ENCODE measurements around the gene RASSF5.

Gene RASSF5

GRCh38 chr1:206600527-206600926, 93.2 kb downstream of the RASSF5 start:
- Histone ChIP-seq H3K36me3 (replicated peaks) (peaks cover 53% of the 10 kb centered on the region), H3K4me3 (ENCODE audit: low read depth, low read length) (no peak overlapping the region), H3K27ac (no peak overlapping the region), H3K27me3 (replicated peaks) (no peaks in the 10 kb centered on the region)
- in situ Hi-C loops (cut with HindIII; ENCODE audit: low pct_ligation_motif_present, low sequenced_read_pairs), result no loop called here
- no peak for DNase-seq
- TF ChIP-seq, protein P1, sequence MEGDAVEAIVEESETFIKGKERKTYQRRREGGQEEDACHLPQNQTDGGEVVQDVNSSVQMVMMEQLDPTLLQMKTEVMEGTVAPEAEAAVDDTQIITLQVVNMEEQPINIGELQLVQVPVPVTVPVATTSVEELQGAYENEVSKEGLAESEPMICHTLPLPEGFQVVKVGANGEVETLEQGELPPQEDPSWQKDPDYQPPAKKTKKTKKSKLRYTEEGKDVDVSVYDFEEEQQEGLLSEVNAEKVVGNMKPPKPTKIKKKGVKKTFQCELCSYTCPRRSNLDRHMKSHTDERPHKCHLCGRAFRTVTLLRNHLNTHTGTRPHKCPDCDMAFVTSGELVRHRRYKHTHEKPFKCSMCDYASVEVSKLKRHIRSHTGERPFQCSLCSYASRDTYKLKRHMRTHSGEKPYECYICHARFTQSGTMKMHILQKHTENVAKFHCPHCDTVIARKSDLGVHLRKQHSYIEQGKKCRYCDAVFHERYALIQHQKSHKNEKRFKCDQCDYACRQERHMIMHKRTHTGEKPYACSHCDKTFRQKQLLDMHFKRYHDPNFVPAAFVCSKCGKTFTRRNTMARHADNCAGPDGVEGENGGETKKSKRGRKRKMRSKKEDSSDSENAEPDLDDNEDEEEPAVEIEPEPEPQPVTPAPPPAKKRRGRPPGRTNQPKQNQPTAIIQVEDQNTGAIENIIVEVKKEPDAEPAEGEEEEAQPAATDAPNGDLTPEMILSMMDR (IDR thresholded peaks at IDR 0.05; ENCODE audit: low read depth, low read length, missing control alignments), result no peak

- no peak overlapping the region for H3K27ac ChIP-seq
Measured at GRCh38 chr1:206604861-206605260, 97.5 kb downstream of the RASSF5 start.

DNA sequence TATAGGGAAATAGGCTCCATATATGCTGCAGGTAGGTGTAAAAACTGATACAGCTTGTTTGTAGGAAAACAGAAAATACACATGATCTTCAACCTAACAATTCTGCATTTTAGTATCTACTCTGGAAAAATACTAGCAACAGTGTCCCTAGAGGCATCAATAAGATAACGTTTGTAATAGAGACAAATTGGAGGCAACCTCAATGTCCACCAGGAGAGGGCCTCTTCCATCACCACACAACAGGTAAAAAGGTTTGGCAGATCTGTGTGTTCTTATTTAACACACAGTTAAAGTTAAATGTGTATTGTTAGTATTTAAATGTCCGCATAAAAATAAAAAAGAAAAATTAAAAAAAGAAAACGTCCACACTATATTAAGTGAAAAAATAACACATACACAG, 99.5 kb downstream of the RASSF5 start:
- TF ChIP-seq, protein P1 (IDR thresholded peaks at IDR 0.05; ENCODE audit: low read depth, low read length, missing control alignments), result peak; percentile 78
- Histone ChIP-seq H3K27me3 (replicated peaks) (no peaks in the 10 kb centered on the region), H3K27ac (no peak overlapping the region), H3K4me3 (ENCODE audit: low read depth, low read length) (no peak overlapping the region), H3K36me3 (replicated peaks) (peaks cover 25% of the 10 kb centered on the region)
- DNase-seq, result peak; percentile 29
- in situ Hi-C loops (cut with HindIII; ENCODE audit: low pct_ligation_motif_present, low sequenced_read_pairs), result no loop called here

More at GRCh38 chr1:206604861-206605260, 97.5 kb downstream of the RASSF5 start:
- Histone ChIP-seq H3K4me3 (ENCODE audit: low read depth, low read length) (no peak overlapping the region), H3K36me3 (replicated peaks) (peaks cover 37% of the 10 kb centered on the region), H3K27me3 (replicated peaks) (no peaks in the 10 kb centered on the region)
- DNase-seq, result no peak
- in situ Hi-C loops (cut with HindIII; ENCODE audit: low pct_ligation_motif_present, low sequenced_read_pairs), result no loop called here
- TF ChIP-seq, protein P1 (IDR thresholded peaks at IDR 0.05; ENCODE audit: low read depth, low read length, missing control alignments), result no peak

- DNase-seq, result peak; percentile 19
- TF ChIP-seq, protein P1 (IDR thresholded peaks at IDR 0.05; ENCODE audit: low read depth, low read length, missing control alignments), result peak; percentile 89
- Histone ChIP-seq H3K4me3 (ENCODE audit: low read depth, low read length) (no peak overlapping the region), H3K36me3 (replicated peaks) (peaks cover 14% of the 10 kb centered on the region), H3K27ac (no peak overlapping the region), H3K27me3 (replicated peaks) (no peaks in the 10 kb centered on the region)
- in situ Hi-C loops (cut with HindIII; ENCODE audit: low pct_ligation_motif_present, low sequenced_read_pairs), result no loop called here
Measured at GRCh38 chr1:206608108-206608698, 100.9 kb downstream of the RASSF5 start.

GRCh38 chr1:206609229-206609991, 102.1 kb downstream of the RASSF5 start:
- in situ Hi-C loops (cut with HindIII; ENCODE audit: low pct_ligation_motif_present, low sequenced_read_pairs), result no loop called here
- H3K27ac ChIP-seq, result no peak overlapping the region
- no peak overlapping the region for H3K4me3 ChIP-seq (ENCODE audit: low read depth, low read length)
- TF ChIP-seq, protein P1 (IDR thresholded peaks at IDR 0.05; ENCODE audit: low read depth, low read length, missing control alignments), result no peak
- no peak for DNase-seq
- peaks cover 12% of the 10 kb centered on the region for H3K36me3 ChIP-seq (replicated peaks)
- no peaks in the 10 kb centered on the region for H3K27me3 ChIP-seq (replicated peaks)
